ENCODE data around the gene CCL19.

- TF ChIP-seq, protein P1, sequence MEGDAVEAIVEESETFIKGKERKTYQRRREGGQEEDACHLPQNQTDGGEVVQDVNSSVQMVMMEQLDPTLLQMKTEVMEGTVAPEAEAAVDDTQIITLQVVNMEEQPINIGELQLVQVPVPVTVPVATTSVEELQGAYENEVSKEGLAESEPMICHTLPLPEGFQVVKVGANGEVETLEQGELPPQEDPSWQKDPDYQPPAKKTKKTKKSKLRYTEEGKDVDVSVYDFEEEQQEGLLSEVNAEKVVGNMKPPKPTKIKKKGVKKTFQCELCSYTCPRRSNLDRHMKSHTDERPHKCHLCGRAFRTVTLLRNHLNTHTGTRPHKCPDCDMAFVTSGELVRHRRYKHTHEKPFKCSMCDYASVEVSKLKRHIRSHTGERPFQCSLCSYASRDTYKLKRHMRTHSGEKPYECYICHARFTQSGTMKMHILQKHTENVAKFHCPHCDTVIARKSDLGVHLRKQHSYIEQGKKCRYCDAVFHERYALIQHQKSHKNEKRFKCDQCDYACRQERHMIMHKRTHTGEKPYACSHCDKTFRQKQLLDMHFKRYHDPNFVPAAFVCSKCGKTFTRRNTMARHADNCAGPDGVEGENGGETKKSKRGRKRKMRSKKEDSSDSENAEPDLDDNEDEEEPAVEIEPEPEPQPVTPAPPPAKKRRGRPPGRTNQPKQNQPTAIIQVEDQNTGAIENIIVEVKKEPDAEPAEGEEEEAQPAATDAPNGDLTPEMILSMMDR (IDR thresholded peaks at IDR 0.05), result no peak
- no peak for TF ChIP-seq POLR2A (IDR thresholded peaks at IDR 0.05)
Observed at GRCh38 chr9:34687276-34688030, 3.6 kb downstream of the CCL19 start.

All from lower leg skin (tissue), 3 donors.